ENCODE measurements around the gene LDB2. TPM values are rescaled to one million over a fixed set of nuclear protein-coding genes. Genes with fewer than 3 reads are reported as not detected.

LDB2 gene
- total and polyA plus RNA-seq, 2 donors from 2014 or later: 26.9 to 59.9 TPM

- Histone ChIP-seq H3K27ac (ENCODE audit: low read depth in 2 of 2, low read length in 2 of 2) (no peak overlapping the region), H3K36me3 (ENCODE audit: control insufficient read depth in 2 of 3, insufficient read depth in 3 of 3, low read length in 3 of 3) (no peaks in the 10 kb centered on the region), H3K9me3 (ENCODE audit: control insufficient read depth in 2 of 3, insufficient read depth in 1 of 3, low read length in 3 of 3) (no peaks in the 10 kb centered on the region), H3K4me1 (ENCODE audit: control insufficient read depth in 2 of 3, insufficient read depth in 2 of 3, low read depth in 1 of 3, low read length in 3 of 3) (no peaks in the 10 kb centered on the region), H3K4me3 (ENCODE audit: low read length in 3 of 3) (no peak overlapping the region), H3K27me3 (ENCODE audit: control insufficient read depth, insufficient read depth, low read length) (no peaks in the 10 kb centered on the region), H3K9ac (ENCODE audit: low read length in 3 of 3) (no peak overlapping the region)
- DNase-seq (no peak), FAIRE-seq (no peak)
- no peak for TF ChIP-seq CTCF (IDR thresholded peaks at IDR 0.05; ENCODE audit: borderline replicate concordance, extremely low read depth, insufficient read depth)
- intact Hi-C loops (cut with DNase I): no loop called here
These were observed 227.7 kb downstream of the LDB2 start for GRCh38 chr4:16670727-16671126.

GRCh38 chr4:16669036-16669435, 229.4 kb downstream of the LDB2 start:
- Histone ChIP-seq H3K9ac (ENCODE audit: low read length in 3 of 3) (no peak overlapping the region), H3K9me3 (ENCODE audit: control insufficient read depth in 2 of 3, insufficient read depth in 1 of 3, low read length in 3 of 3) (no peaks in the 10 kb centered on the region), H3K4me1 (ENCODE audit: control insufficient read depth in 2 of 3, insufficient read depth in 2 of 3, low read depth in 1 of 3, low read length in 3 of 3) (no peaks in the 10 kb centered on the region), H3K27me3 (ENCODE audit: control insufficient read depth, insufficient read depth, low read length) (no peaks in the 10 kb centered on the region), H3K4me3 (ENCODE audit: low read length in 3 of 3) (no peak overlapping the region), H3K27ac (ENCODE audit: low read depth in 2 of 2, low read length in 2 of 2) (no peak overlapping the region), H3K36me3 (ENCODE audit: control insufficient read depth in 2 of 3, insufficient read depth in 3 of 3, low read length in 3 of 3) (no peaks in the 10 kb centered on the region)
- no peak for DNase-seq
- intact Hi-C loops (cut with DNase I): no loop called here
- no peak for FAIRE-seq
- TF ChIP-seq CTCF (IDR thresholded peaks at IDR 0.05; ENCODE audit: borderline replicate concordance, extremely low read depth, insufficient read depth): no peak

GRCh38 chr4:16668488-16668887, 230.0 kb downstream of the LDB2 start:
- Histone ChIP-seq H3K4me3 (ENCODE audit: low read length in 3 of 3) (no peak overlapping the region), H3K36me3 (ENCODE audit: control insufficient read depth in 2 of 3, insufficient read depth in 3 of 3, low read length in 3 of 3) (no peaks in the 10 kb centered on the region), H3K9me3 (ENCODE audit: control insufficient read depth in 2 of 3, insufficient read depth in 1 of 3, low read length in 3 of 3) (no peaks in the 10 kb centered on the region), H3K27me3 (ENCODE audit: control insufficient read depth, insufficient read depth, low read length) (no peaks in the 10 kb centered on the region), H3K27ac (ENCODE audit: low read depth in 2 of 2, low read length in 2 of 2) (no peak overlapping the region), H3K9ac (ENCODE audit: low read length in 3 of 3) (no peak overlapping the region), H3K4me1 (ENCODE audit: control insufficient read depth in 2 of 3, insufficient read depth in 2 of 3, low read depth in 1 of 3, low read length in 3 of 3) (no peaks in the 10 kb centered on the region)
- DNase-seq (no peak), FAIRE-seq (no peak)
- TF ChIP-seq CTCF (IDR thresholded peaks at IDR 0.05; ENCODE audit: borderline replicate concordance, extremely low read depth, insufficient read depth): no peak
- intact Hi-C loops (cut with DNase I): no loop called here

- DNase-seq (no peak), FAIRE-seq (no peak)
- no peaks in the 10 kb centered on the region for H3K9me3 ChIP-seq (ENCODE audit: control insufficient read depth in 2 of 3, insufficient read depth in 1 of 3, low read length in 3 of 3)
- no peaks in the 10 kb centered on the region for H3K4me1 ChIP-seq (ENCODE audit: control insufficient read depth in 2 of 3, insufficient read depth in 2 of 3, low read depth in 1 of 3, low read length in 3 of 3)
- intact Hi-C loops (cut with DNase I): no loop called here
- no peaks in the 10 kb centered on the region for H3K36me3 ChIP-seq (ENCODE audit: control insufficient read depth in 2 of 3, insufficient read depth in 3 of 3, low read length in 3 of 3)
- no peak overlapping the region for H3K27ac ChIP-seq (ENCODE audit: low read depth in 2 of 2, low read length in 2 of 2)
- no peaks in the 10 kb centered on the region for H3K27me3 ChIP-seq (ENCODE audit: control insufficient read depth, insufficient read depth, low read length)
- no peak overlapping the region for H3K9ac ChIP-seq (ENCODE audit: low read length in 3 of 3)
- no peak for TF ChIP-seq CTCF (IDR thresholded peaks at IDR 0.05; ENCODE audit: borderline replicate concordance, extremely low read depth, insufficient read depth)
- H3K4me3 ChIP-seq (ENCODE audit: low read length in 3 of 3): no peak overlapping the region
These were observed 231.0 kb downstream of the LDB2 start for GRCh38 chr4:16667464-16667863.

Measured in kidney (tissue), 14 donors.